Adrenal gland (tissue), 12 donors: ENCODE data around the gene BCAS3. TPM values are rescaled to one million over a fixed set of nuclear protein-coding genes. Genes with fewer than 3 reads are reported as not detected.

Experiments used
- DNase-seq, 7 donors: peaks; one replicate each; pipeline ENCODE4 v3.0.0-alpha.2; 2019 to 2020
- H3K27ac ChIP-seq, 5 donors: fragments of 200-600 bp; sonication (generic) in 4 of 5; 1 replicate in 3 of 5; 2 replicates in 2 of 5; pipeline versions ENCODE4 v1.5.1 to v1.8.0; 2016 to 2020; ENCODE audit warnings: mild to moderate bottlenecking in 1 of 5
- H3K27me3 ChIP-seq: fragments of 200-600 bp; 2 replicates; pipeline ENCODE4 v1.8.0; 2021
- H3K36me3 ChIP-seq, 2 donors: fragments of 200-600 bp; replicated peaks in 1 of 2; 1 replicate in 1 of 2; 2 replicates in 1 of 2; pipeline versions ENCODE4 v1.5.1 to v1.8.0; 2018 to 2022
- H3K4me1 ChIP-seq, 2 donors: fragments of 200-600 bp; replicated peaks in 1 of 2; 1 replicate in 1 of 2; 2 replicates in 1 of 2; pipeline versions ENCODE4 v1.5.1 to v1.8.0; 2018 to 2021
- H3K4me3 ChIP-seq, 4 donors: fragments of 200-600 bp; sonication (generic) in 3 of 4; one replicate each; pipeline ENCODE4 v1.5.1; 2016 to 2018
- H3K9me3 ChIP-seq, 3 donors: fragments of 200-600 bp; sonication (generic) in 1 of 3; replicated peaks in 1 of 3; 1 replicate in 2 of 3; 2 replicates in 1 of 3; pipeline versions ENCODE4 v1.5.1 to v1.8.0; 2016 to 2021
- POLR2A ChIP-seq, 2 donors: fragments of 450-650 bp; IDR thresholded peaks; one replicate each; pipeline ENCODE4 v1.6.1; 2017; ENCODE audit warnings: antibody characterized with exemption in 2 of 2, mild to moderate bottlenecking in 2 of 2, moderate library complexity in 1 of 2
- WGBS, 4 donors: extraction: QIAGEN DNeasy Blood & Tissue Kit in 2 of 4; methylation state at CpG; one replicate each; pipeline versions ENCODE4 v1.1.5 to v1.1.7; 2013 to 2017; 5-methylcytosine and 5-hydroxymethylcytosine counted together
- intact Hi-C, 2 donors: fragments of 100-400 bp; cut with DNase I; formaldehyde crosslinking; loops; one replicate each; pipeline versions ENCODE4 v1.14.1 to v1.15.0; 2022 to 2023
- polyA plus RNA-seq, 3 donors: library from polyadenylated mRNA; stranded (reverse); fragments of 200-250 nt in 2 of 3; fragments of 350-450 nt in 1 of 3; fragmentation: Illumina TruSeq in 1 of 3; extraction: RNeasy Lipid Tissue Mini Kit (QIAGEN cat#74804) in 1 of 3; gene quantifications; one replicate each; pipeline ENCODE4 v1.2.3, GENCODE V29; 2013 to 2014
- total RNA-seq, 9 donors: library from RNA; depleted of rRNA in 4 of 9; stranded (reverse); fragments of >200 nt in 4 of 9; fragments of 120-200 nt in 1 of 9; fragmentation: NEBNext Ultra II Directional in 1 of 9; extraction: Animal tissue kit (Norgen Biotek cat#: 25700) in 1 of 9; gene quantifications; one replicate each; pipeline versions ENCODE4 v1.1.0 to v1.2.4, GENCODE V29; 2013 to 2023
- TF ChIP-seq, protein P1 (sequence below), 6 experiments: fragments of 450-650 bp in 4 of 6; fragments of 200-600 bp in 2 of 6; sonication (generic) in 1 of 6; IDR thresholded peaks; 1 replicate in 5 of 6; 2 replicates in 1 of 6; pipeline versions ENCODE4 v1.5.1 to v1.8.0; 2016 to 2021; ENCODE audit warnings: antibody characterized with exemption in 6 of 6, mild to moderate bottlenecking in 2 of 6, moderate library complexity in 1 of 6
- donor health status: healthy with polysubstance abuse.
- donor health status: Bipolar disorder and iron deficiency.
- donor health status: DM: yes; HTN: yes; CAD: no.
- donor health status: DM: no; HTN: no; CAD: no.
- donor health status: DM: no; HTN: no; CAD: no.
- donor health status: DM: yes; HTN: yes; CAD: no.

BCAS3 gene
- total and polyA plus RNA-seq, 12 donors = 9.4 to 105 (median 29.0) TPM

DNA sequence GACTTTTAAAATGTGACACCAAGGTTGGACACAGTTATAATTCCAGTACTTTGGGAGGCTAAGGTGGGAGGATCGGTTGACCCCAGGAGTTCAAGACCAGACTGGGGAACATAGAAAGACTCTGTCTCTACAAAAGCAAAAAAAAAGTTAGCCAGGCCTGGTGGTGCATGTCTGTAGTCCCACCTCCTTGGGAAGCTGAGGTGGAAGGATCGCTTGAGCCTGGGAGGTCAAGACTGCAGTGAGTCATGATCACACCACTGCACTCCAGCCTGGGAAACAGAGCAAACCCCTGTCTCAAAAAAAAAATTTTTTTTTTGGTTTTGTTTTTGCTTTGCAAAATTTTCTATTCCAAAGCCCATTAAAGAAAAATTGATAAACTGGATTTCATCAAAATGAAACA, 281.4 kb downstream of the BCAS3 start:
- no peak overlapping the region for H3K27ac ChIP-seq
- DNase-seq = no peak
- 86 to 97% (median 91%) methylated on average over 2 of the region's 2 CpGs for WGBS, 4 donors
- TF ChIP-seq, protein P1, sequence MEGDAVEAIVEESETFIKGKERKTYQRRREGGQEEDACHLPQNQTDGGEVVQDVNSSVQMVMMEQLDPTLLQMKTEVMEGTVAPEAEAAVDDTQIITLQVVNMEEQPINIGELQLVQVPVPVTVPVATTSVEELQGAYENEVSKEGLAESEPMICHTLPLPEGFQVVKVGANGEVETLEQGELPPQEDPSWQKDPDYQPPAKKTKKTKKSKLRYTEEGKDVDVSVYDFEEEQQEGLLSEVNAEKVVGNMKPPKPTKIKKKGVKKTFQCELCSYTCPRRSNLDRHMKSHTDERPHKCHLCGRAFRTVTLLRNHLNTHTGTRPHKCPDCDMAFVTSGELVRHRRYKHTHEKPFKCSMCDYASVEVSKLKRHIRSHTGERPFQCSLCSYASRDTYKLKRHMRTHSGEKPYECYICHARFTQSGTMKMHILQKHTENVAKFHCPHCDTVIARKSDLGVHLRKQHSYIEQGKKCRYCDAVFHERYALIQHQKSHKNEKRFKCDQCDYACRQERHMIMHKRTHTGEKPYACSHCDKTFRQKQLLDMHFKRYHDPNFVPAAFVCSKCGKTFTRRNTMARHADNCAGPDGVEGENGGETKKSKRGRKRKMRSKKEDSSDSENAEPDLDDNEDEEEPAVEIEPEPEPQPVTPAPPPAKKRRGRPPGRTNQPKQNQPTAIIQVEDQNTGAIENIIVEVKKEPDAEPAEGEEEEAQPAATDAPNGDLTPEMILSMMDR (IDR thresholded peaks at IDR 0.05) = no peak
- no peak for TF ChIP-seq POLR2A (IDR thresholded peaks at IDR 0.05)
- H3K4me1 ChIP-seq = no peaks in the 10 kb centered on the region
- no peaks in the 10 kb centered on the region for H3K27me3 ChIP-seq
- H3K9me3 ChIP-seq = peaks cover 0 to 3% (median 0%) of the 10 kb centered on the region in 3 donors
- no peaks in the 10 kb centered on the region for H3K36me3 ChIP-seq
- intact Hi-C loops = no loop called here
- no peak overlapping the region for H3K4me3 ChIP-seq

DNA sequence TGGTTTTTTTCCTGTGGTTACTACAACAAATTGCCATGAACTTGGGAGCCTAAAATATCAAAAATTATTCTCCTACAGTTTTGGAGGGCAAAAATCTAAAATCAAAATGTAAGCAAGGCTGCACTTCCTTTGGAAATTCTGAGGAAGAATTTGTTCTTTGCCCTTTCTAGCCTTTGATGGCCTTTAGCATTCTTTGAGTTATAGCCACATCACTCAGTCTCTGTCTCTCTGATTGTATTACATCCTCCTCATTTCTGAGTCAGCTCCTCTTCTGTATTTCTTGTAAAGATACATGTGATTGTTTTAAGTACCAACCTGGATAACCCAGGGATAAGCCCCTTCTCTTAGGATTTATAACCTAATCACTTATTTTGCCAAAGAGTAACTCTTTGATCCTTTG, 282.0 kb downstream of the BCAS3 start:
- Histone ChIP-seq H3K27ac (no peak overlapping the region), H3K36me3 (no peaks in the 10 kb centered on the region), H3K9me3 (peaks cover 0 to 4% (median 0%) of the 10 kb centered on the region in 3 donors), H3K4me3 (no peak overlapping the region), H3K4me1 (no peaks in the 10 kb centered on the region), H3K27me3 (no peaks in the 10 kb centered on the region)
- DNase-seq = no peak
- TF ChIP-seq, protein P1 (IDR thresholded peaks at IDR 0.05) = no peak
- TF ChIP-seq POLR2A (IDR thresholded peaks at IDR 0.05) = no peak
- intact Hi-C loops = no loop called here

DNA sequence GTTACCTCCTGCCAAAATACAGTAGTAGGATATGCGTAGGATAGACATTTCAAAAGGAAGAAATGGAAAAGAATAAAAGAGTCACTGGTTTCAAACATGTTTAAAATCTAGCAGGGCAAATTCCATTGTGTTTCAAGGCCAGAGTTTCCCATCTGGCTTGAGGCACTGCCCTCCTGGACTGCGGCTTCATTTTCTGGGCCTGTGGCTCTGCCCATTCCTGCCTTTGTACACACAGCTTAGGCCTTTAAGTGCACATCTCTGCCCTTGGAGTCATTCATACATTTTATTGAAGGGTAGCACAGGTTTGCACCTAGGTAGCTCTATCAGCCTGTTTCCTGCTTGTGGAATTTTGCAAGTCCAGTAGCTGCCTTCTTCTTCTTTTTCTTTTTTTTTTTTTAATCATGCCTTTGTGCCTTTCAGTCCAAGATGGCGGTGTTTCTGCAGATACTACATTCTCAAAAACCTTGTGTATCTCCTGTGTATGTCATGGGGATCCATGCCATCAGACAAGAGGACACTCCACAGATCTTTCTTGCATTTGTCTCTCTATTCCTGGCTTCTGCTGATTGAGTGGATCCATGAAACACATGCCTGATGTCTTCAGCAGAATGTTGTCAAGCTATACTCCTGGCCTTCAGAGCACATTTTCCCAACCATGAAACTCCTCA, 282.9 kb downstream of the BCAS3 start:
- peaks cover 0 to 7% (median 0%) of the 10 kb centered on the region in 3 donors for H3K9me3 ChIP-seq
- DNase-seq = no peak
- H3K36me3 ChIP-seq = no peaks in the 10 kb centered on the region
- intact Hi-C loops = no loop called here
- H3K27ac ChIP-seq = no peak overlapping the region
- 95 to 100% (median 98%) methylated on average over 3 of the region's 3 CpGs for WGBS, 4 donors
- TF ChIP-seq, protein P1 (IDR thresholded peaks at IDR 0.05) = no peak
- TF ChIP-seq POLR2A (IDR thresholded peaks at IDR 0.05) = no peak
- no peaks in the 10 kb centered on the region for H3K4me1 ChIP-seq
- no peak overlapping the region for H3K4me3 ChIP-seq
- H3K27me3 ChIP-seq = no peaks in the 10 kb centered on the region

DNA sequence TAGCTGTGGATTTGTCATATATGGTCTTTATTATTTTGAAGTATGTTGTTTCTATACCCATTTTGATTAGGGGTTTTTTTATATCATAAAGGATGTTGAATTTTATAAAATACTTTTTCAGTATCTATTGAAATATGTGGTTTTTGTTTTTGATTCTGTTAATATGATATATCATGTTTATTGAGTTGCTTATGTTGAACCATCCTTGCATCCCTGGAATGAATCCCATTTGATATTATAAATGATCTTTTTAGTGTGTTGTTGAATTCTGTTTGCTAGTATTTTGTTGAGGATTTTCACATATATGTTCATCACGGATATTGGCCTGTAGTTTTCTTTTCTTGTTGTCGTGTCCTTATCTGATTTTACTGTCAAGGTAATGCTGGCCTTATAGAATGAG, 286.5 kb downstream of the BCAS3 start:
- 87 to 95% (median 93%) methylated on average over 2 of the region's 2 CpGs for WGBS, 4 donors
- Histone ChIP-seq H3K36me3 (no peaks in the 10 kb centered on the region), H3K9me3 (peaks cover 0 to 7% (median 0%) of the 10 kb centered on the region in 3 donors), H3K4me3 (no peak overlapping the region), H3K4me1 (no peaks in the 10 kb centered on the region), H3K27ac (no peak overlapping the region), H3K27me3 (no peaks in the 10 kb centered on the region)
- TF ChIP-seq, protein P1 (IDR thresholded peaks at IDR 0.05) = no peak
- no peak for TF ChIP-seq POLR2A (IDR thresholded peaks at IDR 0.05)
- DNase-seq = no peak
- intact Hi-C loops = no loop called here
